ENCODE measurements around the gene SRMS.

GRCh38 chr20:63591786-63592355 is 44.3 kb upstream of the SRMS start:
- no peak for TF ChIP-seq CTCF (IDR thresholded peaks at IDR 0.05; ENCODE audit: insufficient read depth, low read length, poor library complexity, severe bottlenecking)
- no peak for TF ChIP-seq EZH2phosphoT487 (conservative IDR thresholded peaks at IDR 0.05; ENCODE audit: low read length)

Data from SU-DHL-6 (cell line).